MCF 10A (cell line): ENCODE measurements around the gene TMC6. TPM values are rescaled to one million over a fixed set of nuclear protein-coding genes. Genes with fewer than 3 reads are reported as not detected.

Experiments used
- BruUV-seq: library from RNA; stranded (reverse); fragments of 400-500 nt; replicated peaks from 2 replicates; lab custom pipeline; 2021; lab: Mats Ljungman, UMichigan
- CTCF ChIA-PET: fragments of 300-600 bp; sonication (Branson Sonifier 250); formaldehyde crosslinking; extraction: SDS; loops from one replicate; lab custom pipeline; 2021; ENCODE audit warnings: antibody characterized with exemption, inconsistent platforms; lab: Yijun Ruan, JAX
- POLR2A ChIA-PET: fragments of 300-600, 350-650 bp; sonication (Branson Sonifier 250); formaldehyde crosslinking; extraction: SDS; loops from one replicate; lab custom pipeline; 2020; ENCODE audit warnings: antibody characterized with exemption, inconsistent platforms; lab: Yijun Ruan, JAX
- DNase-seq: peaks from one replicate; pipeline ENCODE4 v3.0.0-alpha.2; 2018; ENCODE audit not compliant: unreplicated experiment
- H3K27ac Mint-ChIP-seq: one replicate; pipeline ENCODE4 v1.8.0; 2022; ENCODE audit warnings: mild to moderate bottlenecking, low read depth, mixed read lengths; ENCODE audit not compliant: unreplicated experiment
- H3K27me3 Mint-ChIP-seq: one replicate; pipeline ENCODE4 v1.8.0; 2022; ENCODE audit warnings: mixed read lengths; ENCODE audit not compliant: insufficient read depth, unreplicated experiment
- H3K36me3 Mint-ChIP-seq: one replicate; pipeline ENCODE4 v1.8.0; 2022; ENCODE audit warnings: mild to moderate bottlenecking, moderate library complexity, mixed read lengths; ENCODE audit not compliant: insufficient read depth, unreplicated experiment
- H3K4me1 Mint-ChIP-seq: one replicate; pipeline ENCODE4 v1.8.0; 2022; ENCODE audit warnings: mixed read lengths; ENCODE audit not compliant: insufficient read depth, unreplicated experiment
- H3K4me3 Mint-ChIP-seq: one replicate; pipeline ENCODE4 v1.8.0; 2022; ENCODE audit warnings: mild to moderate bottlenecking, moderate library complexity, mixed read lengths; ENCODE audit not compliant: unreplicated experiment
- H3K9me3 Mint-ChIP-seq: one replicate; pipeline ENCODE4 v1.8.0; 2022; ENCODE audit warnings: mixed read lengths; ENCODE audit not compliant: unreplicated experiment
- intact Hi-C: fragments of 100-400 bp; cut with micrococcal nuclease; formaldehyde crosslinking; loops from 2 replicates; pipeline ENCODE4 v1.14.1; 2022
- total RNA-seq: library from RNA; stranded (reverse); gene quantifications from 2 replicates; pipeline ENCODE4 v1.2.3, GENCODE V29; 2022
- TF ChIP-seq, protein P1 (sequence below): fragments of 200-600 bp; IDR thresholded peaks from one replicate; pipeline ENCODE4 v1.8.0; 2022; ENCODE audit warnings: antibody characterized with exemption, mild to moderate bottlenecking; ENCODE audit not compliant: unreplicated experiment

Gene TMC6
- total RNA-seq, 1 experiment from 2014 or later, result 3.1 TPM

DNA sequence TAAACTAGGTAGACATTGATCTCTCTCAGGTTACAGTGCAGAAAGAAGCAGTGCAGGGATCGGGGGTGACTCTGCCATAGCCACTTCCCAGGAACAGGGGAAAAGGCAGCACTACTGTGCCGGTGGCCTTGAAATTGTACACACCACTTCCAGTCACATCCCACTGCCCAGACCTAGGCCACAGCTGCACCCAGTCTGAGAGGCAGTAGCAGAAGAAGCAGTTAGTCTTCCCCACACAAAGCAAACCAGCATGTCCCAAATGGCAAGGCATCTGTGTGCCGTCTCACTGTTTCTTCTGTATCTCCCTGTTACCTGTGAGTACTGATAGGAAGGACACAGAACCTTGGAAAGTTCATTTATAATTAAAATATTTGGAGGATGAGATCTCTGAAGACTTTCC lies 47.0 kb downstream of the TMC6 start:
- no peak overlapping the region for H3K27ac Mint-ChIP-seq
- no peak overlapping the region for H3K4me3 Mint-ChIP-seq
- H3K27me3 Mint-ChIP-seq, result no peaks in the 10 kb centered on the region
- no peaks in the 10 kb centered on the region for H3K4me1 Mint-ChIP-seq
- H3K9me3 Mint-ChIP-seq, result no peaks in the 10 kb centered on the region
- ChIA-PET POLR2A (interaction anchor here (0.6 to 1.0 kb wide), 2 partner anchors 13 to 38 kb away, joined by 3 to 6 read pairs; no protein-coding TSS in a partner anchor), CTCF (no interaction called here)
- H3K36me3 Mint-ChIP-seq, result peaks cover 34% of the 10 kb centered on the region
- DNase-seq, result no peak
- no TSS peak for BruUV-seq
- TF ChIP-seq, protein P1, sequence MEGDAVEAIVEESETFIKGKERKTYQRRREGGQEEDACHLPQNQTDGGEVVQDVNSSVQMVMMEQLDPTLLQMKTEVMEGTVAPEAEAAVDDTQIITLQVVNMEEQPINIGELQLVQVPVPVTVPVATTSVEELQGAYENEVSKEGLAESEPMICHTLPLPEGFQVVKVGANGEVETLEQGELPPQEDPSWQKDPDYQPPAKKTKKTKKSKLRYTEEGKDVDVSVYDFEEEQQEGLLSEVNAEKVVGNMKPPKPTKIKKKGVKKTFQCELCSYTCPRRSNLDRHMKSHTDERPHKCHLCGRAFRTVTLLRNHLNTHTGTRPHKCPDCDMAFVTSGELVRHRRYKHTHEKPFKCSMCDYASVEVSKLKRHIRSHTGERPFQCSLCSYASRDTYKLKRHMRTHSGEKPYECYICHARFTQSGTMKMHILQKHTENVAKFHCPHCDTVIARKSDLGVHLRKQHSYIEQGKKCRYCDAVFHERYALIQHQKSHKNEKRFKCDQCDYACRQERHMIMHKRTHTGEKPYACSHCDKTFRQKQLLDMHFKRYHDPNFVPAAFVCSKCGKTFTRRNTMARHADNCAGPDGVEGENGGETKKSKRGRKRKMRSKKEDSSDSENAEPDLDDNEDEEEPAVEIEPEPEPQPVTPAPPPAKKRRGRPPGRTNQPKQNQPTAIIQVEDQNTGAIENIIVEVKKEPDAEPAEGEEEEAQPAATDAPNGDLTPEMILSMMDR, result no peak
- intact Hi-C loops, result no loop called here

DNA sequence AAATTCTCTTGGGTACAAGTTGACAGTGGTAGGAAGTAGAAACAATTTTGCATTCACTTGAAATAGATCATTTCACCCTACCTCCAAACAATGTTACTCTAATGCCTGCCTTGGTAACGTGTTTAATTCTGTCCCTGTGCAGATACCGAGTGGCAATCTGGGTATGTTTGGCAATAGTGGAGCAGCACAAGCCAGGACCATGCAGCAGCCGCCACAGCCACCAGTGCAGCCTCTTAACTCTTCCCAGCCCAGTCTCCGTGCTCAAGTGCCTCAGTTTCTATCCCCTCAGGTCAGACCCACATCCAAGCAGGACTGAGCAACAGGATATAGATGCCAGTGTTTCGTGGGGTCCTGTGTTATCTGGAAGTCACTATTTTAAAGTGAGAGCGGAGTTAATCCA lies 49.3 kb downstream of the TMC6 start:
- no peak overlapping the region for H3K27ac Mint-ChIP-seq
- intact Hi-C loops, result no loop called here
- DNase-seq, result no peak
- no peaks in the 10 kb centered on the region for H3K9me3 Mint-ChIP-seq
- peaks cover 43% of the 10 kb centered on the region for H3K36me3 Mint-ChIP-seq
- no peaks in the 10 kb centered on the region for H3K4me1 Mint-ChIP-seq
- TF ChIP-seq, protein P1, result no peak
- BruUV-seq, result no TSS peak
- no peak overlapping the region for H3K4me3 Mint-ChIP-seq
- H3K27me3 Mint-ChIP-seq, result no peaks in the 10 kb centered on the region
- ChIA-PET POLR2A (no interaction called here), CTCF (no interaction called here)

DNA sequence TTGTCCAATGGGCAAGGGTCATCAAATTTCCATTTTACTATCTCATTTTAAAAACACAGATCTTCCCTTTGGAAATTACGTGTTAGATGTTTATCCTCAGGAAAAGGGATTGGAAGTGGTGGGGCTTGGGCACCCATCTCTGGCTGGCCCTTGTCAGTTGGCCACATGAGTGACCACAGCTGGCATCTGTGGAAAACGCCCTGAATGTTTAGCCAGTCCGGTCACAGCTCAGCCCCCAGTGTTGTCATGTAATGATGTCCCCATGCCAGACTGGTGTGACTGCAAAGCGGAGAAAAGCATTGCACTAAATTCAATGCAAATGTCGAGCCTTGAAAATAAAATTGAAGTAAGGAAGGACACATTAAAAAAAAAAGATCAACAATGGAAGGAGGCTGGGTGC lies 53.0 kb downstream of the TMC6 start:
- POLR2A ChIA-PET, result no interaction called here
- no TSS peak for BruUV-seq
- no peak overlapping the region for H3K27ac Mint-ChIP-seq
- CTCF ChIA-PET, result interaction anchor here (0.6 kb wide), 2 partner anchors 1120 to 1952 kb away, joined by 3 read pairs; no protein-coding TSS in a partner anchor
- peaks cover 69% of the 10 kb centered on the region for H3K36me3 Mint-ChIP-seq
- H3K4me1 Mint-ChIP-seq, result no peaks in the 10 kb centered on the region
- H3K4me3 Mint-ChIP-seq, result no peak overlapping the region
- intact Hi-C loops, result no loop called here
- TF ChIP-seq, protein P1, result no peak
- no peaks in the 10 kb centered on the region for H3K9me3 Mint-ChIP-seq
- no peak for DNase-seq
- no peaks in the 10 kb centered on the region for H3K27me3 Mint-ChIP-seq

DNA sequence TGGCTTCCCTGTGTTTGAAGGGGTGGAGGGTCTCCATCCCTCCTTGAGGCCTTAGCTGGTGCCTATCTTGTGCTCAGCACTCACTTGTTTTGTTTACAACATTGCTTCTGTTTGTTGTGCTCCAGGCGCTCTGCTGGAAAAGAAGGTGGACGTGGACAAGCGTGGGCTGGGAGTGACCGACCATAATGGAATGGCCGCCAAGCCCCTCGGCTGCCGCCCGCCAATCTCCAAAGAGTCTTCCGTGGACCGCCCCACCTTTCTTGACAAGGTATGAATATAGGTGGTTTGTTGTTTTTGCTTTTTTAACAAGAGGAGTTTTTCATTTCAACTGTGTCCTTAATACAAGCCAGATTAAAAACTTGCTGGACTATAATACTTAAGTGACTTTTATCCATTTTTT lies 53.5 kb downstream of the TMC6 start:
- ChIA-PET CTCF (interaction anchor here (0.6 kb wide), 1 partner anchor 1120 kb away, joined by 3 read pairs; no protein-coding TSS in a partner anchor), POLR2A (no interaction called here)
- no peak overlapping the region for H3K4me3 Mint-ChIP-seq
- BruUV-seq, result no TSS peak
- H3K4me1 Mint-ChIP-seq, result no peaks in the 10 kb centered on the region
- TF ChIP-seq, protein P1, result no peak
- peaks cover 69% of the 10 kb centered on the region for H3K36me3 Mint-ChIP-seq
- intact Hi-C loops, result no loop called here
- no peaks in the 10 kb centered on the region for H3K27me3 Mint-ChIP-seq
- DNase-seq, result no peak
- H3K9me3 Mint-ChIP-seq, result no peaks in the 10 kb centered on the region
- H3K27ac Mint-ChIP-seq, result no peak overlapping the region
